Lower lobe of right lung (tissue), 2 donors: ENCODE results near the gene C21orf58. TPM values are rescaled to one million over a fixed set of nuclear protein-coding genes. Genes with fewer than 3 reads are reported as not detected.

ENCODE experiments used
- ATAC-seq, 2 donors: fragments of 200-7000 bp; cut with Tn5 transposase; one replicate each; pipeline ENCODE4 v1.9.1; 2020 to 2022; ENCODE audit warnings: mild to moderate bottlenecking in 2 of 2, moderate library complexity in 2 of 2
- DNase-seq: peaks from one replicate; pipeline ENCODE4 v3.0.0-alpha.2; 2020
- H3K27ac ChIP-seq: fragments of 200-600 bp; one replicate; pipeline ENCODE4 v1.8.0; 2022
- H3K27me3 ChIP-seq: fragments of 200-600 bp; one replicate; pipeline ENCODE4 v1.8.0; 2022; ENCODE audit warnings: low read depth
- H3K36me3 ChIP-seq: fragments of 200-600 bp; one replicate; pipeline ENCODE4 v1.8.0; 2022; ENCODE audit warnings: mild to moderate bottlenecking
- H3K4me1 ChIP-seq: fragments of 200-600 bp; one replicate; pipeline ENCODE4 v1.8.0; 2022
- H3K4me3 ChIP-seq: fragments of 200-600 bp; one replicate; pipeline ENCODE4 v1.8.0; 2022; ENCODE audit warnings: mild to moderate bottlenecking
- H3K9me3 ChIP-seq: fragments of 200-600 bp; one replicate; pipeline ENCODE4 v1.8.0; 2022
- CTCF ChIP-seq: fragments of 200-600 bp; IDR thresholded peaks from one replicate; pipeline ENCODE4 v1.8.0; 2022; ENCODE audit warnings: antibody characterized with exemption, mild to moderate bottlenecking
- intact Hi-C: fragments of 100-400 bp; cut with DNase I; formaldehyde crosslinking; loops from one replicate; pipeline ENCODE4 v1.11.0; 2022
- total RNA-seq: library from RNA; stranded (reverse); fragmentation: NEBNext Ultra II Directional; extraction: Animal tissue kit (Norgen Biotek cat#: 25700); gene quantifications from one replicate; pipeline ENCODE4 v1.2.1, GENCODE V29; 2021
- donor health status: DM: no; HTN: yes; CAD: no; lungs with severe emphysema.

The C21orf58 gene
- total RNA-seq, 1 donor from 2014 or later: 9.5 TPM

- Histone ChIP-seq H3K36me3 (peaks cover 49% of the 10 kb centered on the region), H3K4me1 (no peaks in the 10 kb centered on the region), H3K27me3 (no peaks in the 10 kb centered on the region), H3K9me3 (no peaks in the 10 kb centered on the region), H3K4me3 (no peak overlapping the region), H3K27ac (no peak overlapping the region)
- DNase-seq: no peak
- no peak for ATAC-seq
- TF ChIP-seq CTCF: no peak
- intact Hi-C loops: no loop called here
These were observed 20.7 kb upstream of the C21orf58 start for GRCh38 chr21:46344219-46344915.

DNA sequence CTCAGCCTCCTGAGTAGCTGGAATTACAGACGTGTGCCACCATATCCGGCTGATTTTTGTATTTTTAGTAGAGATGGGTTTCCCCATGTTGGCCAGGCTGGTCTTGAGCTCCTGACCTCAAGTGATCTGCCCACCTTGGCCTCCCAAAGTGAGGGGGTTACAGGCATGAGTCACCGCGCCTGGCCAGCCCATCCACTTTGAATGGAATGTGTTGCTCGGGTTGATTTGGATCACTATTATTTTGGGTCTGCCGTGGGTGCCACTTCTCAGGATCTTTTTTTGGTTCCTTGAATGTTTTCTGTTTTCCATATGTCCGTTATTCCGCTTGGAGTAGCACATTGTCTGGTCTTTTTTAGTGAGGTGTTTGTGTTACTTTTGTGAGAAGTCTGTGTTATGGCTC, 17.3 kb upstream of the C21orf58 start:
- TF ChIP-seq CTCF: no peak
- no peak for ATAC-seq
- H3K27me3 ChIP-seq: no peaks in the 10 kb centered on the region

DNA sequence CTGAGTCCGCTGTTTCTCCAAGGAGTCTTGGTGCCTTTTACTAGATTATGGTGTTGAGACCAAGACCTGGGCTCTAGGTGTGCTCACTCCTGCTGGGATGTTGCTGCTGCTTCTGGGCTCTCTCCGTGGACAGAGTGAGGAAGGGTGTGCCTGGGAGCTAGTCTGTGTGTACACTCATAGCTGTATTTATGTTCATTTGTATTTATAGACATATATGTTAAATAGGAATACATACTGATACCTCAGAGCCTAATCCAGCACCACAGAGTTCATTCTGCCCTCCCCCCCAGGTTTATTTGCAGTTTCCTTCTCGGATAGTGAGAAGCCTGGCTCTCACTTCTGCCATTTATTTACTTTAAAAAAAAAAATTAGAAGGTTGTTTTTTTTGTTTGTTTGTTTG, 12.9 kb upstream of the C21orf58 start:
- Histone ChIP-seq H3K4me1 (no peaks in the 10 kb centered on the region), H3K27ac (no peak overlapping the region), H3K36me3 (peaks cover 63% of the 10 kb centered on the region), H3K27me3 (no peaks in the 10 kb centered on the region), H3K4me3 (no peak overlapping the region), H3K9me3 (no peaks in the 10 kb centered on the region)
- no peak for ATAC-seq
- intact Hi-C loops: no loop called here
- no peak for TF ChIP-seq CTCF
- no peak for DNase-seq

More for the DNA sequence above, 17.3 kb upstream of the C21orf58 start:
- Histone ChIP-seq H3K4me1 (no peaks in the 10 kb centered on the region), H3K9me3 (no peaks in the 10 kb centered on the region), H3K4me3 (no peak overlapping the region), H3K27ac (no peak overlapping the region), H3K36me3 (peaks cover 49% of the 10 kb centered on the region)
- intact Hi-C loops: no loop called here
- DNase-seq: no peak

GRCh38 chr21:46334351-46335140, 10.9 kb upstream of the C21orf58 start:
- H3K27me3 ChIP-seq: no peaks in the 10 kb centered on the region
- ATAC-seq (no peak), DNase-seq (no peak)
- no peak for TF ChIP-seq CTCF
- H3K4me1 ChIP-seq: no peaks in the 10 kb centered on the region
- no peak overlapping the region for H3K27ac ChIP-seq
- no peaks in the 10 kb centered on the region for H3K9me3 ChIP-seq
- peaks cover 69% of the 10 kb centered on the region for H3K36me3 ChIP-seq
- intact Hi-C loops: no loop called here
- H3K4me3 ChIP-seq: no peak overlapping the region

DNA sequence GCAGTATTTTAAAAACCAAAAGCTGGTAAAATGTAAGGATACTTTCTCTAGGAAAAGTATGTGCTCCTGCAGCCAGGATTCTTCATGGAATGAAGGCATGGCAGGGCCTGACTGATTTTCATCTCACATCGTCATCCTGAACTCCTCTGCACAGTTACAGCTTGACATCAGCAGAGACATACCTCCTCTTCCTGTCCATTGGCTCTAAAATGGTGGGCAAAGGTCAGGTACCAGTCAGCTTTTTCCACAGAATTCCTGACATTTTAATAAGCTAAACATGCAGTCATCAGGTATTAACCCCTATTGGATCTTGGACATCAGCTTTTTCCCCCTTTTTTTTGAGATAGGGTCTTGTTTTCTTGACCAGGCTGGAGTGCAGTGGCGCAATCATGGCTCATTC, 6.1 kb upstream of the C21orf58 start:
- Histone ChIP-seq H3K4me1 (peaks cover 8% of the 10 kb centered on the region), H3K27me3 (no peaks in the 10 kb centered on the region), H3K9me3 (no peaks in the 10 kb centered on the region), H3K36me3 (peaks cover 47% of the 10 kb centered on the region), H3K27ac (no peak overlapping the region), H3K4me3 (no peak overlapping the region)
- no peak for ATAC-seq
- TF ChIP-seq CTCF: no peak
- intact Hi-C loops: no loop called here
- DNase-seq: no peak
